Body of pancreas (tissue), 4 donors: Measurements from ENCODE around the gene P3H1.

Source experiments
- CTCF ChIP-seq, 7 experiments: fragments of 450-650 bp in 4 of 7; fragments of 200-600 bp in 3 of 7; sonication (generic) in 3 of 7; IDR thresholded peaks; one replicate each; pipeline ENCODE4 v1.5.1; 2016 to 2019; ENCODE audit warnings: antibody characterized with exemption in 7 of 7
- POLR2A ChIP-seq, 3 donors: fragments of 450-650 bp; IDR thresholded peaks; one replicate each; pipeline ENCODE4 v1.6.1; 2016; ENCODE audit warnings: antibody characterized with exemption in 3 of 3, mild to moderate bottlenecking in 2 of 3

- TF ChIP-seq CTCF (IDR thresholded peaks at IDR 0.05) = no peak
- no peak for TF ChIP-seq POLR2A (IDR thresholded peaks at IDR 0.05)
Observed at GRCh38 chr1:42784547-42784945, 17.7 kb upstream of the P3H1 start.
